Activated CD4-positive, alpha-beta T cell treated with anti-CD3 and anti-CD28 coated beads, Interleukin-2, amount 50 U/mL, for 24 hours (primary cell): Measurements from ENCODE around the gene SP2.
A peak's percentile ranks its signal among the peaks of the same experiment; 100 is the strongest.

ENCODE experiments used
- DNase-seq, 2 donors: peaks; one replicate each; pipeline ENCODE4 v3.0.0-alpha.2; 2020; ENCODE audit warnings: low read depth in 1 of 2, low spot score in 1 of 2

The SP2 gene

DNA sequence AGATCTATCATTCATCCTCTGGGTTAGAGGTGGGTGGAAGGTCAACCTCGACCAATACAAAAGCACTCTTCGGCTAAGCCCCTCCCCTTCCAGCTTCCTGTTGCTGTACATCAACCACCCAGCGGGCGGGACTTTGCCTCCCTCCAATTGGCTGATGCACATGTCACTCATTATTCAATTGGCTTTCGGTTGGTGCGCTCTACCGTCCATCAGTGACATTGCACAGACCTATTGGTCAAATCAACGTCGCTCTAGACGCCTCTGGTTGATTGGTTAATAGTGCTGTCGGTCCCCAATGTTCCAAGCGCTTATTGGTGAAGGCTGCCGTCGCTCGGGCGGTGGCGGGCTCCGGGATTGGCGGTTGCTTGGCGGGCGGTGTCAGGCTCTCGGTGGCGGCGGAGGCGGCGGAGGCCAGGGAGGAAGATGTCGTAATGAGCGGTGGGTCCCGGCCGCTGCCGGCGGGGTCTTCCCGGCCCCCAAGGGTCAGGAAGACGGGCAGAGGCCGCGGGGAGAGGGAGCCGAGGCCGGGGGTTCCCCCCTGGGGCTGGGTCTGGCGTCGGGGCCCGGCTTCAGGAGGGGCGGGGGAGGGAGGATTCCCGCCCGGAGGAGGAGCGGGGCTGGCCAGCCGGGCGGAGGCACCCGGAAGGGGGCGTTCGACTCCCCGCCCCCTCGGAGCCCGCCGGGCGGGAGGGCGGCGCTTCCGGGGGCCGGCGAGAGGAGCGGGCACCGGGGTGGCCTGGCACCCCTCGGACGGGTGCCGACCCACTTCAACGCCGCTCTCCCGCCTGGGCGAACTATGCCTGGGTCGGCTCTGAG is at the start of gene SP2:
Gene SP2 (plus strand): TSS at position 381 of the 816 bp plus-strand sequence. CDS start 51 bp downstream, at position 432.
- DNase-seq = peak; percentile 99 to 100

DNA sequence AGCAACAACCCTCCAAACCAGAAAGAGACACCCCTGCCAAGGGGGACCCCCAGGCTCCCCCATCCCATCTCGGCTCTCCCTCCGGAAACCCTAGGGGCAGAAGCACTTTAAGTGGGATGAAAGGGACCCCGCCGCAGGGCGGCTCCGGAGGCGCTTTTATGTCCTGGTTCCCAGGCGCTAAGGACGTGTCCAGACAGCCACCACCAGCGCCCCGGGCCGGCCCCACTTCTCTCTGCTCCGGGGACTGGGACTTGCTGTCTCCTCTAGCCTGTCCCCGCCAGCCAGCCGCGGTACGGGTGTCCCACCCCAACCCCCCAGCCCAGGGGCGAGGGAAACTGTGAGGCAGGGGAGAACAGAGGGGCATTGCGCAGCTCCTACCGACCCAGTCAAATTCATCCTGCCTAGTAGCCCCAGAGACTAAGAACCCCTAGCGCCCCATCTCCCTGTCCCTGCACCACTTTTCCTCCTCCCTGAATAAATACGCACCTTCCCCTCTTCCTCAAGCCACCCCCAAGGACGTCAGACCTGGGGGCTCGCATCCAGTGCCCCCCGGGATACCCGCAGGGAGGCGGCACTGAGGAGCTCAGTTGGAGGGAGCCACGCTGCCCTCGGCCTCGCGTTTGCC is 49.2 kb upstream of the SP2 start:
- DNase-seq = no peak

DNA sequence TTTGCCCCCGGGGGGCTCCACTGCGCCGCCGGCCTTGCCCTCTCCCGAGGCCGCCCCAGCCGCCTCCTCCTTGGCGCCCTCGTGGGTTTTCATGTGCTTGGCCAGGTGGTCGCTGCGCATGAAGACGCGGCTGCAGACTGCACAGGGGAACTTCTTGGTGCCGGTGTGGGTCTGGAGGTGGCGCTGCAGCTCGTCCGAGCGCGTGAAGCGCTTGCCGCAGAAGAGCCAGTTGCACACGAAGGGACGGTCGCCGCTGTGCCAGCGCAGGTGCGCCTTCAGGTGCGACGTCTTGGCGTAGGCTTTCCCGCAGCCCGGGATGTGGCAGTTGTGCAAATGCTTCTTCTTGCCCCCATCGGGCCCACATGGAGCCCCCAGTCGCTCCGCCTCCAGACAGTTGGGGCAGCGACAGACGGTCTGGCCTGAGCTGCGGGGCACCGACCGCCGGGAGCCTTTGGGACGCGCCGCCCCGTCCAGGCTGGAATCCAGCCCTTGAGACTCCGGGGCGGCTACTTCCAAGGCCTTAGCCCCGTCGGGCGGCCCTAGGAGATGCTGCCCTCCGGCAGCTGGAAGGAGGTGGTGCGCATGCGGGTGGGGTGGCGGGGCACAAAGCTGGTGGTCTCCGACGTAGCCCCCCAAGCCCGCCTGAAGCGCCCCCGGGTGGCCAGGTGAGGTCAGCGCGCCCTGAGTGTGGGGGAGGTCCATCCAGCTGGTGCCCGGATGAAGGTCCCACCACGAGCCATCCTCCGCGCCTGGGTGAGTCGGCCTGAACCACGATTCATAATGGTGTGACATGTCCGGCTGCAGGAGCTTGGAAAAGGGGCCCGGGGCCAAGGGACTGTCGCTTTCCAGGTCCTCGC is 48.5 kb upstream of the SP2 start:
- no peak for DNase-seq

DNA sequence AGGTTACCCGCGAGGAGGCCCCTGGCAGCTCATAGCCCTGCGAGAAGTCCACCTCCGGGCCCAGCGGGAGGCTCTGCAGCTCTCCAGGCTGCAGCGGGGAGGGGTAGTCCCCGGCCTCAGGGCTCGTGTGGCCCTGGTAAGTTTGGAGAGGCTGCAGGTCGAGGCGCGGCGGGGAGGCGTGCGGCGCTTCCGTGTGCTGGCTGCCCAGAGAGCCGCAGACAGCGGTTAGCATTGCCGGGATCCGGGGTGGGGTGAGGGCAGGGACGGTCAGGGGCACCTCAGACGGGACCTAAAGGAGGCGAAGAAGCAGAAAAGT is 47.9 kb upstream of the SP2 start:
- DNase-seq = no peak

DNA sequence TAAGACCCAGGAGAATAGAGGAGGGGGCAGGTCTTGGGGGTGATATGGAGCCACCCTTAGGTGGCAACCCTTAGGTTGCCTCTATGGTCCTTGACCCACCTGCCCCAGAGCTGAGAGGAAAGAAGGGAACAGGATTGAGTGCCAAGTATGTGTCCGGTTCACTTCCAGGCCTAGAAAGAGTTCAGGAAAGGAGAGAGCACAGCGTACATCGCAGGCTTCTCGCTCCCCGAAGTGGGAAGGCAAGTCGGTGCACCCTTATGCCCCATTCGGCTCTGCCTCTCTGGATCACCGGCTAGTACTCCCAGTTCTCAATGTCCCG is 45.7 kb upstream of the SP2 start:
- DNase-seq = no peak

DNA sequence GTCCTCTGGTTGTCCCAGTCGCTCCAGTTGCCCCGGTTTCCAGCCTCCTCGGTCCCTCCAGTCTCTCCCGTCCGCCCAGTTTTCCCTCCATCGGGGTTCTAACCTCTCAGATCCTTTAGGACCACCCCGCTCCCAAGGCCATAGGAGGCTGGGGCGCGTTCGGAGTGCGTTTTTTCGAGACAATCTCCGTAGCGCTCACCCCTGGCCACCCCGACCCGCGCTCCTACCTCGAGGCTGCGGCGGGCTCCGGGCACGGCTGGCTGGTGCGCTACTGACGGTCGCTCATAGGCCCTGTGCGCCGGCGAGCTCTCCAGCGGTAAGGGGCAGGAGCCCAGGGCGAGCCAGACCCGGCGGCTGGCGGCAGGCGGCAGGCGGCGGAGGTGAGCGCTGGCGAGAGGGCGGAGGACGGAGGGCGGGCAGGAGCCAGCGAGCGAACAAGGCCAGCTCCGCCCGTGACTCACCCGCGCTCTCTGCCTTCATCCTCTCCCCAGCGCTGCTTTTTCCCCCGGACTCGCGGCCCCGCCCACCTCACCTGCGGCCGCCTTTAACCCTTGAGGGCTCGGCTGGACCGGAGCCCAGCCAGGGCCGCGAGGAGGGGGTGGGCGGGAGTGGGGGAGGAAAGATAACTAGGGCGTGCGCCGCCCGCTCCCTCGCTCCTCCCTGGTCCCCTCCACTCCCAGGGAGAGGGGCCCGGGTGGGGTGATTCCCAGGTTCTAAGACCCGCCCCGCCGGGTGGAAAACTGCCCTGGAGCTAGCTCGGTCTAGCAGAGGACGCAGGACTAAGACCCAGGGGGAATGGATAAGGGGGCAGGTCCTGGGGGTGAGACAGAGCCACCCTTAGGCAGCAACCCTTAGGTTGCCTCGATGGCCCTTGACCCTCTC is 45.1 kb upstream of the SP2 start, which contains the start of gene SP6:
Gene SP6 (minus strand): TSS at position 472 of the 882 bp plus-strand sequence. CDS start 2,734 bp downstream, outside the sequence.
- DNase-seq = peak; percentile 27 to 38

DNA sequence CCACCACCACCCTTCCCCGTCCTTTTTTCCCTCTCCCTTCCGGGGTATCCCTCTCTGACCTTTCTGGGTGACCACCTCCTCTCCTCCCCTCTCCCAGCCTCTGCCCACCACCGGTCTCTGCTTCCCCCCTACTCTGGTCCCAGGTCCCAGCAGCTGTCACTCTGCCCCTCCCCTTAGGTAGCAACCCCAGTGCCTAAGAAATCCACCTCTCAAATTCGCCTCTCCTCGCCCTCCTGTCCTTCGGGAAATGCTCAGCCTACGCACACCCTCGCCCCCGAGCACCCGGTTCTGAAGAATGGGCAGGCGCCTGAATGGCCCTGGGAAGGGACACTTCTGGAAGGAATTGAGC is 44.3 kb upstream of the SP2 start:
- no peak for DNase-seq

DNA sequence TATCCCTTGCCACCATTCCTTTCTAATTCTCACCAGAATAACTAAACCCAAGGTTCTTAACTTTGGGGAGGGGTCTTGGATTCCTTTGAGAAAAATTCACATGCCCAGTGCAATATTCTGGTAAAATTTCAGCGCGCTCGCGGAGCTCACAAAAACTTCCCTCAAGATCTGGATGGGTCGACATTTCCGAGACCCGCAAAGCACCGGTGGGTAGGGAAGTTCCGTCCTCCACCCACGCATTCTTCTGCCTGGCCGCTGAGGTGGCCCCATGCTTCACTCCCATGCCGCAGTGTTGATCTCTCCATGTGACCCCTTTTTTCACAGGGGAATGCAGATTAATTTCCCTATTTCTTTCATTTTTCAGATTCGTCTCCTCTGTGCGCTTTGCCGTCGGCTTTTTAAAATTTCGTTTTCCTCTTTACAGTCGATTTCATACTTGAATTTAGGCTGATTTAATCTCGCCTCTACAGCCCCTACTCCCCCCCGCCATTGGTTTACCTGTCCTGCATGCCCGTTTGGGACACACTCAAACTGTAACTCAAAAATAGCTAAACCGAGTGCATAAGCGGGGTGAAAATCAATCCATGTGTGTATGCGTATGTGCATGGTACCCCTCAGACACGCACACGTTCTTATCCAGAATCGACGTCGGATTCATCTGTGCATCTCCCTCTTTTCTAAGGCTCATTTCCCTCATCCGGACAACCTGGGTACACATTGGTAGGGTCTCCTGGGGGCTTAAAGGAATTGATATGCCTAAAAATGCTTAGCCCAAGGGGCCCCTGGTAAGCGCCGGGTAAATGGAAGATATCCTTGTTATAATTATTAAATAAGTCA is 43.7 kb upstream of the SP2 start:
- DNase-seq = no peak

DNA sequence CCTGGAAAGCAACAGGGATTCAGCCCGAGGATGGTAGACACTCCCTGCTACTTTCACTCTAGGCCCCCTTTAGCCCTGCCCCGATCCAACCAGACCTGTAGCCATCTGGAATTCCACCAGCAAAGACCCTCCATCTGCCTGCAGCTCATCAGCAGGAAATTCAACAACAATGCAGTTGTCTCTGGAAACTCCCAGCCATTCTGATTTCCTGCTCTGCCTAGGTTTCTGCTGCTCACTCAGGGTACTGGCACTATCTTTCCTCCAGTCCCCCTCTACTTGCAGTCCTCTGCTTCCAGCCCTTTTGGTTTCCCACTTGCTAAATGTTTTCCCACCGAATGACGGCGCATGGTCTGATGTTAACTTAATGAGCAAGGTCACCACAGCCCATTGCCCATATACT is 42.4 kb upstream of the SP2 start:
- DNase-seq = no peak

DNA sequence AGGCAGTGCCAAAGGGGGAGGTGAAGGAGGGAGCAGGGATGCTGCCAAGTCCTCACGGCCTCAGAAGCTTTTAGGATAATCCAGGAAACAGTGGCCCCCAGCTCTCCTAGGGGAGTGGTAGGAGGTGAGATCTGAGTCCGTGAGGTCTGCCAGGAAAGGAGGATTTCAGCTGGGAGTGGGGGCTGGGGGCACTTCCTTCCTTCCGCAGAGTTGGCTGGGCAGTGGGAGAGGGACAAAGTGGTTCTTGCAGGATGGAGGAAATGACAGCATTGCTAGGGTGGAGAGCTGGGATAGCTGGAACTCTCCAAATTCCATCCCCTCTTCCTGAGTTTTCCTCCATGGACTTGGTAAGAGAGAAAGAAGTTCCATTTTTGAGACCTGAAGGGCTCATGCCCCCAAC is 40.3 kb upstream of the SP2 start:
- no peak for DNase-seq

DNA sequence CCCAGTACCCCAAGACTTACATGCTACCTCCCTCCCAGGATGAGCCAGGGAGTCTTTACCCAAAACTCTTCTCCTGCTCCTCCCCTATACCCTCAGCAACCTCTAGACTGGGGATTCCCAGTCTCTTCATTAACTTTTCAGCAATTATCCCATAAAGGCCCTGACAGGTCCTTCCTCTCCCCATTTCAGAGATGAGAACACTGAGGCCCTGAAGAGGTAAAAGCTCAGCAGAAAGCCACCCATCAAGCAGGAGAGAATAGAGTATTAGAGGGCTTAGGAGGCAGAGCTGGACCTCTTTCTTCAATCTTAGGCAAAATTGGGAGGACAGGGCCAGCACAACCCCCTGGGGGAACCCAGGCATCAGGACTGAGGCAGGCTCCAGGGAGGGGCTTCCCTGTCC is 39.2 kb upstream of the SP2 start:
- DNase-seq = no peak

DNA sequence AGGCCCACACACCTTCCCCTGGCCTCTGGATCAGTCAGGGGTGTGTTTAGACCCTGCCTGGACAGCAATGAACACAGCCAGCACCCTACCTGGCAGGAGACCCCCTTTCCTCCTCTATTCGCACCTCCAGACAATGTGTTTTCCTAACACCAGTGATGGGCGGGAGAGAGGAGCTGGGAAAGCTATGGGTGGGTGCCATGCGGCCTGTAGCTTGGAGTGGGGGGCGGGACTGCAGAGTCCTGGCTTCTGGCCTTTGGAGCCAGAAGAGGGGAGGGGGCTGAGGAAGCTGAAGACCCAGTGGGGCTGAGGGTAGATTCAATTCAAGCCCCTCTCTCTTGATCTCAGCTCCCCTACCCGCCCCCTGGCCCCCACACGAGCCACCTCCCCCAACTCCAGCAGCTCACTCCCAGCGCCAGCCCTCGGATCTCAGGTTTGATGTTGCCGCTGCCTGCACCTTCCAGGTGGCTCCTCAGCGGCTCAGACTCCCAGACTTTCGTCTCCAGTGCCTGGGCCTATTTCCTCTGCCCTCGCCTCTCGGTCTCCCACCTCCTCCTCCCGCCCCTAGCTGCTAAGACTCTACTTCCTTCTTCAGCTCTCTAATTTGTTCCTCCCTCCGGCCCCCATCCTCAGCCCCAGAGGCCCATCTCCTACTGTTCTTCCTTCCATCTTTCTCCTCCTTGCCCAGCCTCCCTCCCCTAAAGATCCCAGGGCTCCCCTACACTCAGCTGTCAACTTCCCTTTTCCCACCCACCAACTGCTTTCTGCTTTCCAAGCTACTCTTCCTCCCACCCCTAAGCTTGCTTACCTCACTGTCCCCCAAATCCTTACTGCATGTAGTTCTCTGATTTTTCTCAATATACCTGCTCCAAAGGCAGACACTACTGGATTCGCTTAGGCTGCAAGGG is 38.2 kb upstream of the SP2 start:
- DNase-seq = no peak

DNA sequence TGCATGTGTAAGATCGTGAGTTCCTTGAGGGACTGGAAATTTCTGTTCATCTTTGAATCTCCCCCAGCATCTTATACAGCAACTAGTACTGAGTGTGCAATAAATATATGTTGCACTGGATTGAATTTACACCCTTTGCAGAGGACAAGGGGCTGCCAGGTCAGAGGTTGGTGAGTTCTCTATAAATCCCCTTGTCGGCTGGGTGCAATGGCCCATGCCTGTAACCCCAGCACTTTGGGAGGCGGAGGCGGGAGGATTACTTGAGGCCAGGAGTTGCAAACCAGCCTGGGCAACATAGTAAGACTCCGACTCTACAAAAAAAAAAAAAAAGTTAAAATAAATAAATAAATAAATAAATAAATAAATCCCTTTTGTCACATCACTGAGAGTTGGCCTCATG is 35.6 kb upstream of the SP2 start:
- no peak for DNase-seq

DNA sequence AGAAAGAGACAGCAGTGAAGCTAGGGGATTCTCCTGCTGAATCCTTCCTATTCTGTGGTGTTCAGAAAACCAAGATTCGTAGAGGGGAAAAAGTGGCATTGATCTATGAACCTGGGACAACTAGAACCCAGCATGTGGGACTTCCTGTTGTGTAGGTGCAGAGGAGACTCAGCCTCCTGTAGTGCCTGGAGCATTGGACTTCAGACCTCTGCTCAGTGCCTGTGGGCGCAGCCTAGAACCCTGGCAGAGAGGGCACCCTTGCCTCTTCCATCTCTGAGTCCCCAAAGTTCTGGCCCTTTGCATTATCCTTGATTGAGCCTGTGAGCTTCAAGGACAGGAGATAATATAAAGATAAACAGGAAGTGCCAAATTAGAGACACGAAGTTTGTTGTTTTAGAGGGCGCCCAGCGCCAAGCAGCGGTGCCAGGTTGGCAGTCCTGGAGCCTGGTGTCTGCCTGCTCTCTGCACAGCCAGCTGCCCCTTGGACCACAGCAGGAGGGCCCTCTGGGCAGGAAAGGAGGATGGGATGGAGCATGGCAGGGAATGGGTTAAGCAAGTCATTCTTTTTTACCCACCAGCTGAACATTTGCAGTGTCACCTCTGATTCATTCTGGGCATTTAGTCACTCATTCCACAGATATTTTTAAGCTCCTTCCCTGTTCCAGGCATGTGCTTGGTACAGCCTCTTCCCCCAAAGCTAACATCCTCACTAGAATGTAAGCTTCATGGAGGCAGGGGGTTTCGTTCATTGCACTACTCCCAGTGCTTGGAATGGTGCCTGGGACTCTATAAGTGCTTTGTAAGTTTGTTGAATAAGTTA is 33.2 kb upstream of the SP2 start:
- DNase-seq = no peak

DNA sequence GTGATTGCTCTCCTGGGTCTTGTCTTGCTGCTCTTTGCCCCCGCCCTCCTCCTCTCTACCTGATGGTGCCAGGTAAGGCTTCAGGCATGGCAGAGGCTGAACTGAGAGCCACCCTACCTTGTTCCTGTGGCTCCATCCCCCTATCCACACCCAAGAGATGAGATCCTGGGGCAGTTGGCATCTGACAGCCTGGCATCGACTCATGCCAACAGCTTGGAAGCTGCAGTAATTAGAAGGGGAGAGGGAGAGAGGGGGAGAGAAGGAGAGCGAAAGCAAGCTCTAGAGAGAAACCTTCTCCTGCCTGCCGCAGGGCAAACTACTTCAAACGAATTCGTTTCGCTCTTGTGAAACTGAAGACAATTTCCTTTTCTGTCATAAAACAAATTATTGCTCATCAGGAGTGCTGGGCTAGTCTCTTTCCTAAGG is 31.2 kb upstream of the SP2 start:
- DNase-seq = no peak

DNA sequence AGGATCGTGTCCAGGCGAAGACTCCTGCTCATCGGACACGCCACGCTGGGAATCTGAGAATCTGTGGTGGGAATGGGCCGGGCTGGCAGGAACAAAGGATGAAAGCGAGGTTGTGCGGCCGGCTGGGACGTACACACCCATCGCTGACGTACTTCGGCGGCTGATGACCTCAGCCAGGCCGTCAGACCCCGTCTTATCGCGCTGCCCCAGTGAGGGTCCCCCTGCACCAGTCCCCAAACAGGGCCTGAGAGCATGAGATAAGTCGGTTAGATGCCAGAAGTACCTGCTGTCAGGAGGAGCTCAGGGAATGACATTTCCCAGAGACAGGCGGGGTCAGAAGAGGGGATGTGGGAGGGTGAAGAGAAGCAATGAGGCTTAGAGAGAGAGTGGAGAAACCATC is 29.1 kb upstream of the SP2 start:
- DNase-seq = no peak

DNA sequence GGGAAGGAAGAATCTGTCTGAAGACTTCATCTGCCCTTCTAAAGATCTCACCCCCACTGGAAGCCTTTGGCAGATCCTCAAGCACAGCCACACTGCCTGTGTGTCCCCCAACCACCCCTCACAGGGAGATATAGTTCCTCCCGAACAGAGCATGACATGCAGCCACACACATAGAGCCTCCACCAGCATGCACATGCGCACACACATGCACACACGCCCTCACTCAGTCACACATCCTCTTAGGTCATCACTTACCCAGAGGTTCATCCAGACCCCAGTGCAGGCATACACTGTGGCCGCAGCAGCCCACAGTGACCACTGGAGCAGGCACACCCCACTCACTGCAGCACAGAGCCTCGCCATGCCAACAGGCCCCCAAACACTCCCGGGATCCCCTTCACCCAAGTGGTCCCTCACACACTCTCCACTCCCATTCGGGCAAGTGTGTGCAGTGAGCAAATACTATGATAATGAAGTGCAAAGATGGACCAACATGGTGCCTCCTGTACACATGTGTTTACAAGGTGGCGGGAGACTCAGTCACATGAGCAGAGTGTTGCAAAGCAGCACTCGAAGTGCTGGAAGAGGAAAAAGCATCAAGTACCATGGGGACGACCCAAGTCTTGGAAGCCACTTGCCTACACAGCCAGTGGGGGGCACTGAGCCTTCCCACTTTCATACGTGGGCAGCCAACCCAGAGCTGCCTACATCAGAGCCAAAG is 28.1 kb upstream of the SP2 start:
- no peak for DNase-seq

DNA sequence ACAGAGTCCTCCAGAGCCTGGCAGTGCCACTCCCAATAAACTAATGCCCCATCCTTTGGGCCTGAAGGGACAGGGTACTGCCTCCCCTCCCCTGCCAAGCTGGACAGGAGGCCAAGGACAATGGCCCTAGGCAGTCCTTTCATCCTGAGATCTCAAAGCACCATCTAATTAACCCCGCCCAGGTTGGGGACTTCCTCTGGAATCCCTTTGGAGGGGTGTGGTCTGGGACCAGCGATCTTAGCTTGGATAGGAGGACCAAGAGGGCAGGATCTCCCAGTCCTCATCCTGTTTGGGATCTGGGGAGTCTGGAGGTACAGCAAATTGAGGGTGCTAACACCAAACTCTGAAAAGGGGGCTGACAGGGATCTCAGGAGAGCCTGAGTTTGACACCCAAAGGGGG is 26.9 kb upstream of the SP2 start:
- DNase-seq = no peak
